Mesendoderm (in vitro differentiated cells): ENCODE data around the gene UBE2J2.
A peak's percentile ranks its signal among the peaks of the same experiment; 100 is the strongest.

Experiments
- DNase-seq: peaks from one replicate; pipeline ENCODE4 v3.0.0; 2013
- H2AK5ac ChIP-seq: 2 replicates; pipeline ENCODE4 v1.6.1; 2013; ENCODE audit warnings: low read length, inconsistent platforms
- H2BK120ac ChIP-seq: 2 replicates; pipeline ENCODE4 v1.6.1; 2013; ENCODE audit warnings: low read depth, mild to moderate bottlenecking, low read length, moderate library complexity, mixed read lengths
- H2BK15ac ChIP-seq: replicated peaks from 2 replicates; pipeline ENCODE4 v1.6.1; 2013; ENCODE audit warnings: low read depth, mild to moderate bottlenecking, moderate library complexity
- H2BK5ac ChIP-seq: 2 replicates; pipeline ENCODE4 v1.6.1; 2013; ENCODE audit warnings: low read length, inconsistent platforms
- H3K18ac ChIP-seq: 2 replicates; pipeline ENCODE4 v1.6.1; 2013; ENCODE audit warnings: mild to moderate bottlenecking, low read length, mixed read lengths
- H3K23ac ChIP-seq: one replicate; pipeline ENCODE4 v1.6.1; 2013; ENCODE audit warnings: low read length
- H3K27ac ChIP-seq: 2 replicates; pipeline ENCODE4 v1.5.1; 2013; ENCODE audit warnings: low read depth, mild to moderate bottlenecking, inconsistent platforms, low read length, moderate library complexity
- H3K27me3 ChIP-seq: 2 replicates; pipeline ENCODE4 v1.6.1; 2013; ENCODE audit warnings: low read length, control low read depth, mild to moderate bottlenecking, inconsistent platforms; ENCODE audit not compliant: insufficient read depth, poor library complexity
- H3K36me3 ChIP-seq: 2 replicates; pipeline ENCODE4 v1.6.1; 2013; ENCODE audit warnings: low read length, inconsistent platforms; ENCODE audit not compliant: control insufficient read depth, insufficient read depth
- H3K4ac ChIP-seq: one replicate; pipeline ENCODE4 v1.6.1; 2013; ENCODE audit warnings: low read depth, mild to moderate bottlenecking, low read length, moderate library complexity
- H3K4me1 ChIP-seq: 2 replicates; pipeline ENCODE4 v1.6.1; 2013; ENCODE audit warnings: low read depth, low read length, inconsistent platforms; ENCODE audit not compliant: control insufficient read depth
- H3K4me2 ChIP-seq: 2 replicates; pipeline ENCODE4 v1.6.1; 2013; ENCODE audit warnings: low read length
- H3K4me3 ChIP-seq: 2 replicates; pipeline ENCODE4 v1.5.1; 2013; ENCODE audit warnings: mild to moderate bottlenecking, low read length
- H3K56ac ChIP-seq: one replicate; pipeline ENCODE4 v1.6.1; 2013; ENCODE audit warnings: low read length
- H3K79me1 ChIP-seq: 2 replicates; pipeline ENCODE4 v1.6.1; 2013; ENCODE audit warnings: low read length, inconsistent platforms
- H3K79me2 ChIP-seq: 2 replicates; pipeline ENCODE4 v1.6.1; 2013; ENCODE audit warnings: mild to moderate bottlenecking, low read length; ENCODE audit not compliant: control insufficient read depth, insufficient read depth
- H3K9ac ChIP-seq: 2 replicates; pipeline ENCODE4 v1.6.1; 2013; ENCODE audit warnings: low read length, inconsistent platforms
- H4K5ac ChIP-seq: one replicate; pipeline ENCODE4 v1.6.1; 2013; ENCODE audit warnings: low read length
- H4K8ac ChIP-seq: one replicate; pipeline ENCODE4 v1.6.1; 2013; ENCODE audit warnings: low read depth, mild to moderate bottlenecking, control low read depth, low read length, moderate library complexity
- WGBS: extraction: QIAGEN DNeasy Blood & Tissue Kit; methylation state at CpG from one replicate; pipeline ENCODE4 v1.1.7; 2013; ENCODE audit warnings: low lambda C conversion rate, missing lambda C conversion rate; ENCODE audit not compliant: insufficient coverage; ENCODE audit errors: extremely low coverage; 5-methylcytosine and 5-hydroxymethylcytosine counted together

UBE2J2 gene

DNA sequence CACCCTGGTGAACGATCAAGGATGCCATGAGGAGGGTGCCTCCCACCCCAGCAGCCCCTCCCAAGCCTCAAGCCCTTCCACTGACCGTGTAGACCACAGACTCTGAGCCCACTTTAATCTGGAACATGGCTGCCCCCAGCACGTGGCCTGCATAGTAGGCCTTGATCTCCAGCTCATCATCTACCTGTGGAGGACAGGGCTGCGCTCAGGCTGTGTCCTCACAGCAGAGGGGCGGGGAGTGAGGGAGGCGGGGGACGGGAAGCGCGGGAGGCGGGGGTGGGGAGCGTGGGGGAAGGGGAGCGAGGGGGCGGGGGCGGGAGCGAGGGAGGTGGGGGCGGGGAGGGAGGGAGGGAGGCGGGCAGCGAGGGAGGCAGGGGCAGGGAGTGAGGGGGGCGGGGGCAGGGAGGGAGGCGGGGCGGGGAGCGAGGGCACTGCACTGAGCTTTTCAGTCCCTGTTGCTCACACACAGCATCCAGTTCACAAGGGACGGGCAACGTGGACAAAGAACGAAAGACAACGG, 41.8 kb upstream of the UBE2J2 start:
- H4K8ac ChIP-seq, result no peak overlapping the region
- no peak overlapping the region for H2BK120ac ChIP-seq
- H3K4ac ChIP-seq, result peak overlapping the region; percentile 49
- no peak overlapping the region for H3K4me3 ChIP-seq
- no peak overlapping the region for H3K23ac ChIP-seq
- peak overlapping the region; percentile 83 for H3K56ac ChIP-seq
- H3K4me1 ChIP-seq, result peaks cover 2% of the 10 kb centered on the region
- H2BK5ac ChIP-seq, result peak overlapping the region; percentile 55
- no CpG with 5 or more reads among the region's 26 CpGs for WGBS
- peak overlapping the region; percentile 58 for H2AK5ac ChIP-seq
- no peak overlapping the region for H2BK15ac ChIP-seq
- no peak overlapping the region for H4K5ac ChIP-seq
- peaks cover 7% of the 10 kb centered on the region for H3K79me2 ChIP-seq
- peak overlapping the region; percentile 58 for H3K9ac ChIP-seq
- H3K27ac ChIP-seq, result peak overlapping the region; percentile 16
- H3K4me2 ChIP-seq, result no peak overlapping the region
- no peak overlapping the region for H3K18ac ChIP-seq
- H3K36me3 ChIP-seq, result peaks cover 17% of the 10 kb centered on the region
- H3K79me1 ChIP-seq, result peaks cover 10% of the 10 kb centered on the region
- H3K27me3 ChIP-seq, result no peaks in the 10 kb centered on the region
- peak; percentile 87 for DNase-seq

DNA sequence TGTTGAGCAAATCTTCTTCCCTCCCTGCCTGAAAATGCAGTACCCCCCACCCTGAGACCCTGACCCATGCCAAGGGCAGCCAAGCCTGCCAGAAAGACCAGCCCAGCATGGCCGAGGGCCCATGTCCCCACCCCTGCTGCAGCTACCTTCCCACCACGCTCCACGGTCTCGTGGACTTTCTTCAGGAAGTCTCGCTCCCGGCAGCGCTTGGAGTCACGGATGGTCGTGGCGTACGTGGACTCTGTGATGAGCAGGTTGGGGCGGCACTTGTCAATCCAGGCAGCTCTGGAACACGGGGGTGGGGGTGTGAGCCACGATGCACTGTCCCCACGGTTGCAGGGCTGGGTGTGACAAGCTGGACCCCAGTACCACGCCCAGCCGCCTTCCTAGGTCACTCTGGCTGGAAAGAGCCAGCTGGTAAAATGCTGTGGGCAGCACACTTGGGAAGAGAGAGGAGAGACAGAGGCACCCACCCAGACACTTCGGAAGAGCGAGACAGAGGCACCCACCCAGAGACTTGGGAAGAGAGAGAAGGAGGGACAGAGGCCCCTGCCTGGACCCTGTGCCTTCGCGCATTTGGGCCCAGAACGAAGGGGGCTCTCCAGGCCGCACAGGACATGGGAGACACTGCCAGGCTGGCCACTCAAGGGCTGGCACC, 41.2 kb upstream of the UBE2J2 start:
- Histone ChIP-seq H2BK120ac (no peak overlapping the region), H3K27me3 (no peaks in the 10 kb centered on the region), H4K5ac (no peak overlapping the region), H3K4me2 (no peak overlapping the region), H2AK5ac (no peak overlapping the region), H3K27ac (no peak overlapping the region), H3K23ac (no peak overlapping the region), H3K56ac (peak overlapping the region; percentile 83), H2BK15ac (no peak overlapping the region), H3K79me1 (peaks cover 10% of the 10 kb centered on the region), H3K4me3 (no peak overlapping the region), H3K4me1 (peaks cover 2% of the 10 kb centered on the region), H2BK5ac (peak overlapping the region; percentile 55), H3K4ac (peak overlapping the region; percentile 49), H3K36me3 (peaks cover 19% of the 10 kb centered on the region), H4K8ac (no peak overlapping the region), H3K18ac (no peak overlapping the region), H3K9ac (peak overlapping the region; percentile 58), H3K79me2 (peaks cover 4% of the 10 kb centered on the region)
- no CpG with 5 or more reads among the region's 23 CpGs for WGBS
- DNase-seq, result no peak

DNA sequence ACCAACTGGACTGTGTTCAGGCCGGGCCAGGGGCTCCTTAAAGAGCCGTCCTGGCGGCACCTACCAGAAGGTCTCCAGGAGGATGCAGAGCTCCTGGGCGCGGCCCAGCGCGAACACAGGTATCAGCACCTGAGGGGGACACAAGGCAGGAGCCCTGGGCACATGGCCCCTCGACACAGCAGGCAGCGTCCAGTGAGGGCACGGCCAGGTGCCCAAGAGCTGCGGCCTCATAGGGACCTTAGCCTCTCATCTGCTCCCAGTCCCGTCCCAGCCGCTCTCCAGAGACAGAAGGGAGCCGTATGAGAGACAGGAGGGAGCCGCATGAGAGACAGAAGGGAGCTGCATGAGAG, 40.6 kb upstream of the UBE2J2 start:
- H2BK5ac ChIP-seq, result no peak overlapping the region
- H4K5ac ChIP-seq, result no peak overlapping the region
- DNase-seq, result no peak
- H4K8ac ChIP-seq, result no peak overlapping the region
- no CpG with 5 or more reads among the region's 15 CpGs for WGBS
- H3K27ac ChIP-seq, result no peak overlapping the region
- H2BK120ac ChIP-seq, result no peak overlapping the region
- H3K4me2 ChIP-seq, result no peak overlapping the region
- H3K9ac ChIP-seq, result no peak overlapping the region
- peaks cover 1% of the 10 kb centered on the region for H3K79me2 ChIP-seq
- no peak overlapping the region for H3K4ac ChIP-seq
- no peak overlapping the region for H3K56ac ChIP-seq
- no peaks in the 10 kb centered on the region for H3K27me3 ChIP-seq
- H2AK5ac ChIP-seq, result no peak overlapping the region
- no peak overlapping the region for H2BK15ac ChIP-seq
- no peak overlapping the region for H3K18ac ChIP-seq
- H3K23ac ChIP-seq, result no peak overlapping the region
- peaks cover 8% of the 10 kb centered on the region for H3K79me1 ChIP-seq
- H3K36me3 ChIP-seq, result peaks cover 19% of the 10 kb centered on the region
- H3K4me3 ChIP-seq, result no peak overlapping the region
- peaks cover 2% of the 10 kb centered on the region for H3K4me1 ChIP-seq

DNA sequence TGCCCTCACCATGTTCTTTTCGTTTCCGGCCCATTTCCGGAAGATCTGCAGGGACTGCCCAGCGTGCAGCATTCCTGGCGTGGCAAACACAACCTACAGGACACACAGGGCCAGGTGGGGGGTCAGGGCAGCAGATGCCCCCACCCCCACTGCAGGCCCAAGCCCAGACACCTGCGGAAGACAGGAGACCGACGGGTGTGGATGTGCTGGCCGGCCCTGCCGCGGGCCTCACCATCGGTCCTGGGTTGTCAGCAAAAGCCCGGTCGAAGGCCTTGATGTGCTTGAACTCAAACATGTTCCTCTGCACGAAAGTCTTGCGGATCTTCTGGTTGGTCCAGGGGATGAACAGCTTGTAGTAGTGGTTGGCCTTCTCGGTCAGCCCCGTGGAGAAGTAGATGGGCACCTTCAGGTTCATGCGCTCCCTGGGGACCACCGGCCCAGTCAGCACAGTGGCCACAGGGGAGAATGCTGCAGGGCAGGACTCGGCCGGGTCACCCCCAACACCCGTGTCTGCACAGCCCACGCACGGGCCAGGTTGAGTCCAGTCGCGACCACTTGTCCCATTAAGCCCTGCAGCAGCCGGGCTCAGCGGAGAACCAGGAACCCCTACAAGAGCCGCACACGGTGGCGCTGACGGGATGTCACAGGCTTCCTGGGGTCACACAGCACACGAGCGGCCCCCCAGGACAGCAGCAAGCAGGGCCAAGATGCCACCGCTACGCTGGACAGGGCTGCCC, 40.0 kb upstream of the UBE2J2 start:
- Histone ChIP-seq H3K9ac (no peak overlapping the region), H3K4me3 (no peak overlapping the region), H3K18ac (no peak overlapping the region), H4K5ac (no peak overlapping the region), H2AK5ac (no peak overlapping the region), H3K27ac (no peak overlapping the region), H4K8ac (no peak overlapping the region), H3K4me2 (no peak overlapping the region), H3K36me3 (peaks cover 19% of the 10 kb centered on the region), H3K4ac (no peak overlapping the region), H3K4me1 (peaks cover 2% of the 10 kb centered on the region), H3K23ac (no peak overlapping the region), H2BK15ac (no peak overlapping the region), H2BK5ac (no peak overlapping the region), H3K79me1 (peaks cover 7% of the 10 kb centered on the region), H3K79me2 (no peaks in the 10 kb centered on the region), H2BK120ac (no peak overlapping the region), H3K27me3 (no peaks in the 10 kb centered on the region), H3K56ac (no peak overlapping the region)
- no CpG with 5 or more reads among the region's 37 CpGs for WGBS
- DNase-seq, result no peak

DNA sequence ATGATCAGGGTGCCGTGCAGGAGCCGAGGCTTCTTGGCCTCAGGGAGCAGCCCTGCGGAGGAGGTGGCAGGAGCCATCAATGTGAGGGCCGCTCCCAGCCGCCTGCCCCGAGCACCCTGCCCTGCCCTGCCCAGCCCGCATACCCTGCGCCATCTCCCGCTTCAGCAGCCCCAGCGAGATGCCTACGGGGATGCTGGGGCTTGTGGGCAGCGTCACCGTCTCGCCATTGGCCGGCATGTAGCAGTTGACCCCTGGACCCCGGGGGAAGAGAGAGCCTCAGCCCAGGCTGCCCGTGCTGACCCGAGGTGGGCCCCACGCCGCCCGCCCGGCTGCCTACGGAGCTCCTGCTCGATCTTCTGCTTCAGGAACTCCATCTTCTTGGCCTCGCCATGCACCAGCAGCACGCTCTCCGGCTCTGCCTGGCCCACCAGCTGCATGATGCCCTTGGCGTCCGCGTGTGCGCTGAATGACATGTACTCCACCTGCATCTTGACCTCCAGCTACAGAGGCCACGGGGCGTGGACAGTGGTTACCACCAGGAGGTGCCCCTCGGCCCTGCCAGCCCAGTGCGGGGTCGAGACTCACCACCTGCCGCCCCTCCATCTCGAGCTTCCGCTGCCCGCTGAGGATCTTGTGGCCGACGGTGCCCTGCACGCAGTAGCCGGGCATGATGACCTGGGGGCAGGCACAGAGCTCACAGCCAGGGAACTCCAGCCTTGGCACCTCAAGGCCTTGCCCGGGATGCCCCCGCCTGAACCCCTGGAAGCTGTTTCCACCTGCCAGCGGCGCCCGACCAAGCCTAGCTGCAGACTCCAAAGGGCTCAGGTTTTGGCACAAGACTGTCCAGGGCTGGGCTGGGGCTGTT, 39.0 kb upstream of the UBE2J2 start:
- Histone ChIP-seq H4K8ac (no peak overlapping the region), H3K18ac (no peak overlapping the region), H3K79me1 (peaks cover 7% of the 10 kb centered on the region), H3K27ac (no peak overlapping the region), H2BK15ac (no peak overlapping the region), H3K79me2 (no peaks in the 10 kb centered on the region), H2BK120ac (no peak overlapping the region), H3K27me3 (no peaks in the 10 kb centered on the region), H2BK5ac (no peak overlapping the region), H2AK5ac (no peak overlapping the region), H3K23ac (no peak overlapping the region), H3K9ac (no peak overlapping the region), H3K4ac (no peak overlapping the region), H3K4me3 (no peak overlapping the region), H3K56ac (no peak overlapping the region), H3K36me3 (peaks cover 19% of the 10 kb centered on the region), H3K4me2 (no peak overlapping the region), H3K4me1 (peaks cover 2% of the 10 kb centered on the region), H4K5ac (no peak overlapping the region)
- WGBS, result no CpG with 5 or more reads among the region's 49 CpGs
- no peak for DNase-seq
